DMS153 treated with DMSO at 0.1 percent for 48 hours (cell line): Measurements from ENCODE around the gene ETV2.
"Not testable (repeated sequence)": the region's sequence is repeated elsewhere in the genome, so short reads cannot be mapped to it uniquely, and the experiment has no call there.

ENCODE experiments used
- DNase-seq: peaks from one replicate; lab custom pipeline; 2025; ENCODE audit not compliant: unreplicated experiment; lab: John Stamatoyannopoulos, UW

The ETV2 gene

DNA sequence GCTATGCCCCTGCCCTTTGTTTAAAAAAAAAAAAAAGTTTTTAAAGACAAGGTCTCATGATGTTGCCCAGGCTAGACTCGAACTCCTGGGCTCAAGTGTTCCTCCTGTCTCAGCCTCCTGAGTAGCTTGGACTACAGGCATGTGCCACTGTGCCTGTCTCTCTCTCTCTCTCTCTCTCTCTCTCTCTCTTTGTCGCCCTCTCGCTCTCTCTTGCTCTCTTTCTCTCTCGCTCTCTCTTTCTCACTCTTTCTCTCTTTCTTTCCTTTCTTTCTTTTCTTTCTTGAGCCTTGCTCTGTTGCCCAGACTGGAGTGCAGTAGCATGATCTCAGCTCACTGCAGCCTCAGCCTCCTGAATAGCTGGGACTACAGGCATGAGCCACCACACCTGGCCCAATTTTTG lies 14.1 kb downstream of the ETV2 start:
- DNase-seq: no peak

DNA sequence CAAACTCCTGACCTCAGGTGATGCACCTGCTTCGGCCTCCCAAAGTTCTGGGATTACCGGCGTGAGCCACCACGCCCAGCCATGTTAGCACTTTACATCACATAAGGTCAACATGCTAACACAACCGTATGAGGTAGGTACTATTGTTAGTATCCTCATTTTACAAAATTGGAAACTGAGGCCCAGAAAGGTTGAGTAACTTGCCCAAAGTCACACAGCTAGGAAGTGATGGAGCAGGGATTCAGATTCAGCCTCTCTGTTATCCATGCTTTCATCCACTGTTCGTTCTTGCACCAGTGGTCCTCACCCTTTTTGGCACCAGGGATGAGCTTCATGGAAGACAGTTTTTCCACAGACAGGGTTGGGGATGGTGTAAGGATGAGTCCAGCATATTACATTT lies 15.2 kb downstream of the ETV2 start:
- no peak for DNase-seq

DNA sequence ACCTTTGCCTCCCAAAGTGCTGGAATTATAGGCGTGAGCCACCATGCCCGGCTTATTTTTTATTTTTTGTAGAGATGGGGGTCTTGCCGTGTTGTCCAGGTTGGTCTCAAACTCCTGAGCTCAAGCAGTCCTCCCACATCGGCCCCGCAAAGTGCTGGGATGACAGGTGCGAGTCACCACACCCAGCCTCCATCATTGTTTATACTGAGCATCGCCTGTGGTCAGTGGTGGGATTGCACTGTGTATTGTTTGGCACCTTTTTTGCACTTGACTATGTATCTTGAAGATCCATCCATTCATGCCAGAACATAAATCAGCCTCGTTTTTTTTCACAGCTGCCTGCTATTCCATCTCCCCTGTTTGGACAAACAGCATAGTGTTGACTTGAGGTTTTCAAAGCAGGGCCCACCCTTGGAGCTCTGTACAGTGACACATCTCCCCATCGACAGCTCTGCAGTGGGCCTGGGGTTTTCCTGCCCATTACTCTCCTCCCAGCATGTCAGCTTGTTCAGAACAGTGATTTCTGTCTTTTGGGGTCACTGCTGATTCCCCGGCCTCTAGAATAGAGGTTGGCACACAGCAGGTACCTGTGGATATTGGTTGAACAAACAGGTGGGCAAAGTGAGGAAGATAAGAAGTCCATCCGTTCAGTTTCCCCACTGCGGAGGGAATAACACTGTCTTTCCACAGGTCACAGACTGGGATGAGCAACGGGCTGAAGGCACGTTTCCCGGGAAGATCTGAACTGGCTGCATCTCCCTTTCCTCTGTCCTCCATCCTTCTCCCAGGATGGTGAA lies 16.6 kb downstream of the ETV2 start:
- no peak for DNase-seq

DNA sequence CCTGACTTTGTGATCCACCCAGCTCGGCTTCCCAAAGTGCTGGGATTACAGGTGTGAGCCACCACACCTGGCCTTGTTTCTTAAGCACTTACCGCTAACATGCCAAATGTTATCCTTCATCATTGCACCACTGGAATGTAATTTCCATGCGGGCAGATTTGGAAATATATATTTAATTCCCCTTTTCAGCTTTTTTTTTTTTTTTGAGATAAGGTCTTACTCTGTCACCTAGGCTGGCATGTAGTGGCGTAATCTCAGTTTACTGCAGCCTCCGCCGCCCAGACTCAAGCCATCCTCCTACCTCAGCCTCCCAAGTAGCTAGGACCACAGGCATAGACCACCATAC lies 20.4 kb downstream of the ETV2 start:
- DNase-seq: no peak

DNA sequence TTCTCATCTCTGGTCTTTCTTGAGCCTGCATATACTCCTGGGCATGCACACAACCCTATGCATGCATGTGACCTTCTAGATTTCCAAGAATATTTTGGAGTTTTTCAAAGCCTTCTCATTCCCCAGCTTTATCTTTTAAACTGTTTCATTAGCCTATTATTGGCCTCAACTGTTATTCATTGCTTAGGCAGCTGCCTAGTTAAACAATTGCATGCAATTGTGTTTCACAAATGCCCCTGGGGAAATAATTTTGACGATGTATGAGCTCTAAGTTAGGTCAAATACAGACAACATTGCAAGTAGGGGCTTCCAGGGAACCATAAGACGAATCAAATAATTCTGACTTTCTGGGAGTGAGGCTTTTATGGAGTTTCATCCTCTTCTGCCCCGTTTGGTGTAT lies 22.4 kb downstream of the ETV2 start:
- no peak for DNase-seq

DNA sequence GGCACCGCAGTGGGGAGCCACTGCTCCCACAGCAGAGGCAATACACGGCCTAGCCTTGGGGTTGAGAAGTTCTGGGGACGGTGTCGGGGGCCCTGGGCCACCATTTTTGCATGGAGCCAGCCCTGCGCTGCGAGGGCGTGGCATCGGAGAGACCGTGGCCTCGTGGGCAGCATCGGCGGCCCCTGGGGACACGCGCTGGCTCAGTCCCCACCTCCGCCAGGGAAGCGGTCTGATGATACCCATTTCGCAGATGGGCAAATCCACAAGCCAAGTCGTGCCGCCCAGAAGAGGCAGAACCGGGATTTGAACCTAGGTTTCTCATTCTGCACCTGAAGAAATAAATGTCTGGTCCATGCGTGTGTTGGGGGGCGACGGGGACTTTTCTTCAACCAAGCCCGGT lies 23.6 kb downstream of the ETV2 start:
- DNase-seq: no peak

DNA sequence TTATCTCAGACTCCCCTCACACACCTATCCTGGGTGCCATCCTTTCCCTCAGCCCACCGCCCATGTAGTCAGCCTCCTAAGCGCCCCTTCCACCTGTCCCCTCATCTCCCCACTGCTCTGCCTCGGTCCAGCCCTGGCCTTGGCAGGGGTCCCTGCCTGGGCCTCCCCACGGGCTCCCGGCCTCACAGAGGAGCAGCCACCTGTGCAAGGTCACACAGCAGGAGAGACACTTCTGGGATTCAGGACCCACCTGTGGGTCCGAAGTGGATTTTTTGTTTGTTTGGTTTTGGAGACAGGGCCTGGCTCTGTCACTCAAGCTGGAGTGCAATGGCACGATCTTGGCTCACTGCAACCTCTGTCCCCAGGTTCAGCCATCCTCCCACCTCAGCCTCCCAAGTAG lies 24.1 kb downstream of the ETV2 start:
- DNase-seq: no peak

DNA sequence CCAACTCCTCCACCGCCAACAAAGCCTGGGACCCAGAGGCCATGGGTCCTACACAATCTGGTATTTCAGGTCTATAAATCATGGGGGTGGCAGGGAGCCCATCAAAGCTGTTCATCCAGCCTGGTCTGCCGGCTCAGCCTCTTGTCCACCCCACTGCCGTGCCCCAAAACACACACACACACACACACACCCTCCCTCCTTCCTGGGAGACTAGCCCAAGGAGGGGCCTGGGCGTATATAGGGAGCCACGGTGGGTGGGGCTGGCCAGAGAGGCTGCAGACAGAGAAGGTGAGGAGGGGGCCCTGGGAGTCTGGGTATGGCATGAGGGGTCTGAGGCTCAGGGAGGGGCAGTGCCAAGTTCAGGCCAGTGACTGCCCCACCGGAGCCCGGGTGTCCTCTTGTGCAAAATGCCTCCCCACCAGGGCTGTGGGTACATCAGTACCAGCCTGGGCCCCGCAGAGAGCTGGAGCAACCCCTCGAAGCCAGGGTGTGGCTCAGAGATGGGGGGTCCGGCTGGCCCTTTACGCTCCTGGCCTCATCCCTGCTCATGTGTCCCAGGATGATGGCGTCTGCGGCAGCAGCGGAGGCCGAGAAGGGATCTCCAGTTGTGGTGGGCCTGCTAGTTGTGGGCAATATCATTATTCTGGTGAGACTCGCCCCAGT lies 24.8 kb downstream of the ETV2 start, which contains the start of gene UPK1A:
Gene UPK1A (plus strand): TSS at position 267 of the 663 bp plus-strand sequence. CDS start 296 bp downstream, at position 563.
- no peak for DNase-seq

DNA sequence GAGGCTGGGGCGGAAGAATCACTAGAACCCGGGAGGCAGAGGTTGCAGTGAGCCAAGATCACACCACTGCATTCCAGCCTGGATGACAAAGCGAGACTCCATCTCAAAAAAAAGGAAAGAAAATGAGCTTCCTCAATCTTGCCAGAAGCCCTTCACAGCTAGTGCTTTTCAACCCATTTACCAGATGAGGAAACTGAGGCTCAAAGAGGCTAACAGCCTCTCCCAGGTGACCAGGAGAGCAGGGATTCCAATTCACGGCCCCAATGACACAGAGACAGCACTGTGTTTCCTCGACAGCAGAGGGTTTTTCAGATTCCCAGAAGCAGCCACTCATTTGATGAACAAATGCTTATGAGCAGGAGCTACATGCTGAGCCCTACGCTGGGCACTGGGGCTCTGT lies 28.0 kb downstream of the ETV2 start:
- DNase-seq: no peak

DNA sequence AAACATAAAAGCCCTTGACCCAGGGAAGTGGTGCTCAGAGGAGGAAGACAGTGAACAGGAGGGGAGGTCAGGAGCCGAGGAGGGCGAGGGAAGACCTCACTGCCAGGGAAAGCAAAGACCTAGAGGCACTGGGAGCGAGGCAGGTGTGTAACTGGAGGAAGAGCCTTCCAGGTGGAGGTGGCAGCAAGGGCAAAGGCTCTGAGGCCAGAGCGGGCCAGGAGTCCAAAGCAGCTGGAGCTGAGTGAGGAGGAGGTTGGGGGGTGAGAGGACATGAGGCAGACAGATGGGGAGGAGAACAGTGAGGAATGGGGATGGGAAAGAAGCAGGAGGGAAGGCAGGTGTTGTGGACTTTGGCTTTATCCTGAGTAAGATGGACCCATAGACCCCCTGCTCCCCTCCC lies 28.4 kb downstream of the ETV2 start:
- no peak for DNase-seq

DNA sequence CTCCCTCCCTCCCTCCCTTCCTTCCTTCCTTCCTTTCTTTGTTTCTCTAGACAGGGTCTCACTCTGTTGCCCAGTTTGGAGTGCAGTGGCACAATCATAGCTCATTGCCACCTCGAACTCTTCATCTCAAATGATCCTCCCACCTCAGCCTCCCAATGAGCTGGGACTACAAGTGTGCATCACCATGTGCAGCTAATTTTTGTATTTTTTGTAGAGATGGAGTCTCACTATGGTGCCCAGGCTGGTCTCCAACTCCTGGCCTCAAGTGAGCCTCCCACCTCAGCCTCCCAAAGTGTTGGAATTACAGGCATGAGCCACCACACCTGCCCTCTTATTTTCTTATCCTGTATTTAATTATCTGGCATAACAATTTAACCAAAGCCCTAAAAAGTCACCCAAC lies 29.1 kb downstream of the ETV2 start:
- no peak for DNase-seq

DNA sequence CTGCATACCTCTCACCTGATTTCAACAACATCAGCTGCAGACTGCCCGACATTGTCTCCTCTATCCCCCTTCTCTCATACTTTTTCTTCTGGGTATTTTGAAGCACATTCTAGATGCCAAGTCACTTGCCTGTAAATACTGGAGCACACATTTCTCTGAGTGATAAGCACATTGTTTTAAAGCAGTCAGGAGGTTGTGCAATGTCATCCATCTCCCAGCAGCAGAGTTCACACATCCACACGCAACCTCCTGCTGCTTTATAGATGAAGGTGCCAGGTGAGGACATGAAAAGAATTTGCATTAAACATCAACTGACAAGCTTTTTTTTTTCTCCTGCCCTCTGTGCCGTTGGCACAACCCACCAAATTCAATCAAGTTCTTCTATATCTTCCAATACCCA lies 30.3 kb downstream of the ETV2 start:
- no peak for DNase-seq

DNA sequence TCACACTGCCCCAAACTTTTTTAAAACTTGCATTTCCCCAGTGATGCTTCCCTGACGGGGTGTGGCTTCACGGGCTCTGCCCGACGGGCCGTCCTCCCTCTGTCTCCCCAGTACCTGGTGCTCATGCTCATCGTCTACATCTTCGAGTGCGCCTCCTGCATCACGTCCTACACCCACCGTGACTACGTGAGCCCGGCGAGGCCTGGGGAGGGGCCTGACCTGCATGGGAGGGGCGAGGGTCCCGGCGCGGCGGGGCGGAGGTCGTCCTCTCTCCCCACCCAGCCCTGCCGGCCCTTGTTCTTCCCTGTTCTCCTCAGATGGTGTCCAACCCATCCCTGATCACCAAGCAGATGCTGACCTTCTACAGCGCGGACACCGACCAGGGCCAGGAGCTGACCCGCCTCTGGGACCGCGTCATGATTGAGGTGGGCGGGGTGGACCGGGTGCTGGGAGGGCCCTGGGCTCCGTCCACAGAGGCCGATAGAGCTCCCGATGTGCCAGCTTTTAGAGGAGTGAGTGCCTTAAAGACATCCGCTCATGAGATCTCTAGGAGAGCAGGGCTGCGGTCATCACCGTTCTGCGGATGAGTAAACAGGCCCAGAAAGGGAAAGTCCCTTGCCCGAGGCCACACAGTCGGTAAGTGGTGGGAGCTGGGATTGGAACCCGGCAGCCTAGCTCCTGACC lies 31.7 kb downstream of the ETV2 start:
- DNase-seq: no peak

DNA sequence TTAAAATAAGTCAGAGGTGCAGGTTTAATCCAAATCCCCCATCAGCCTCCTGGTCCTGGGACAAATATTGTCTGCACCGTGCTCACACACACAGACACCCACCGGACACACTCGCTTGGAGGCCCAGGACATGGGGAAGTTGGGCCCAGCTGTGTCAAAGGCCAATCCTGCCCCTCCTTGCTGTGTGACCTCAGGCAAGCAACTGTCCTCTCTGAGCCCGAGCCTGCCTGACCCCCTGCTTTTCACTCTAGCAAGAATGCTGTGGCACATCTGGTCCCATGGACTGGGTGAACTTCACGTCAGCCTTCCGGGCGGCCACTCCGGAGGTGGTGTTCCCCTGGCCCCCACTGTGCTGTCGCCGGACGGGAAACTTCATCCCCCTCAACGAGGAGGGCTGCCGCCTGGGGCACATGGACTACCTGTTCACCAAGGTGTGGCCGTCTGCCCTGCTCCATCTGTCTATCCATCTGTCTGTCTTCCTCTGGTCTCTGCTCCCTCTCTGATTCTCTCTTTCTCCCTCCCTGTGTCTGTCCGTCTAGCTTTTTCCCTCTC lies 34.1 kb downstream of the ETV2 start:
- no peak for DNase-seq

DNA sequence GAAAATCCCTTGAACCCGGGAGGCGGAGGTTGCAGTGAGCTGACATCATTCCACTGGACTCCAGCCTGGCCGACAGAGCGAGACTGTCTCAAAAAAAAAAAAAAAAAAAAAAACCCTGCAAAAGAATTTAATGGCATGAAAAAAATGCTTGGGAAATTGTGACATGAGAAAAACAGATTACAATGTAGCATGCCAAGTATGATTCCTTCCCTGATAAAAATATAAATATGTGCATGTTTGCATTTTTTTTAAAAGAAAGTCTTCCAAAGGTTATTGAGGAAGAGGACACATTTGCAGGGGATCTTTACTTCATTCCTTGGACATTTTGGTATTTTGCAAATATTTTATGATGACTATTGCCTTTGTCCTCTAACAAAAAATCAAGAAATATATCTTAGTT lies 48.3 kb downstream of the ETV2 start:
- DNase-seq: no peak

DNA sequence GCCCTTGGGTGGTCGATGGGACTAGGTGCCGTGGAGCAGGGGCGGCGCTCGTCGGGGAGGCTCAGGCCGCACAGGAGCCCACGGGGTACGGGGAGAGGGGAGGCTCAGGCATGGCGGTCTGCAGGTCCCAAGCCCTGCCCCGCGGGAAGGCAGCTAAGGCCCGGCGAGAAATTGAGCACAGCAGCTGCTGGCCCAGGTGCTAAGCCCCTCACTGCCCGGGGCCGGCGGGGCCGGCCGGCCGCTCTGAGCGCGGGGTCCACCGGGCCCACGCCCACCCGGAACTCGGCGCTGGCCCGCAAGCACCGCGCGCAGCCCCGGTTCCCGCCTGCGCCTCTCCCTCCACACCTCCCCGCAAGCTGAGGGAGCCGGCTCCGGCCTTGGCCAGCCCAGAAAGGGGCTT lies 49.6 kb downstream of the ETV2 start:
- DNase-seq: not testable (repeated sequence)

DNA sequence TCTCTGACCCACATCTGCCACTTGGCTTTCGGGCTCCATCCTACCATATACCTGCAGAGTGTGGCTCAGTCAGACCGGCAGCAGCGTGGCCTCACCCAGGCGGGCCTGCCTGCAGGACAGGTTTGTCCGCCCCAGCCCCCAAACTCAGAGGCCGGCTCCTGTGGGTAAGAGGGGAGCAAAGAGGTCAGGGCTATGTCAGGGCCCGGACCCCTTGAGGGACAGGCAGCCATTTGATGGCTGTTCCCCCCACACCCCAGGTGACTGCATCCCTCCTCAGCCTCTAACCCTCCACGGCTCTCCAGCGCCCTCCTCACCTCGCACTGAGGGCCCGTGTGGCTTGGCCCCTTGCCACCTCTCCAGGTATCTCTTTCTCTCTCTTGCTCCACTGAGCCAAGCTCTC lies 50.5 kb downstream of the ETV2 start:
- no peak for DNase-seq

DNA sequence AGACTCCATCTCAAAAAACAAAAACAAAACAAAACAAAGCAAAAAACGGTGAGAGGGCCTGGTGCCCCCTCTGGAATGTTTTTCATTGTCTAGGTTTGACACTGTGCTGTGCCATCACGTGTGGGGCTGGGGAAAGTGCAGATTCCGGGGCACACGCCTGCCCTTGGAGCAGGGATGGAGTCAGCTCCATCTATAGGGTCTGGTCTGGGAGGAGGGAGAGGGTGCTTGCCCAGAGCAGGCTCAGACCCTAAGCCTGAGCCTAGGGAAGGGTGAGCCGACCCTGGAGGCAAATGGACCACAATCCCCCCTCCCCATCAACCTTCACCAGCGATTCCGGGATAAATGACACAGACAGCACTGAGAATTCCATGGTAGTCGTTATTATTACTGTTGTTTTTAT lies 51.9 kb downstream of the ETV2 start:
- no peak for DNase-seq

DNA sequence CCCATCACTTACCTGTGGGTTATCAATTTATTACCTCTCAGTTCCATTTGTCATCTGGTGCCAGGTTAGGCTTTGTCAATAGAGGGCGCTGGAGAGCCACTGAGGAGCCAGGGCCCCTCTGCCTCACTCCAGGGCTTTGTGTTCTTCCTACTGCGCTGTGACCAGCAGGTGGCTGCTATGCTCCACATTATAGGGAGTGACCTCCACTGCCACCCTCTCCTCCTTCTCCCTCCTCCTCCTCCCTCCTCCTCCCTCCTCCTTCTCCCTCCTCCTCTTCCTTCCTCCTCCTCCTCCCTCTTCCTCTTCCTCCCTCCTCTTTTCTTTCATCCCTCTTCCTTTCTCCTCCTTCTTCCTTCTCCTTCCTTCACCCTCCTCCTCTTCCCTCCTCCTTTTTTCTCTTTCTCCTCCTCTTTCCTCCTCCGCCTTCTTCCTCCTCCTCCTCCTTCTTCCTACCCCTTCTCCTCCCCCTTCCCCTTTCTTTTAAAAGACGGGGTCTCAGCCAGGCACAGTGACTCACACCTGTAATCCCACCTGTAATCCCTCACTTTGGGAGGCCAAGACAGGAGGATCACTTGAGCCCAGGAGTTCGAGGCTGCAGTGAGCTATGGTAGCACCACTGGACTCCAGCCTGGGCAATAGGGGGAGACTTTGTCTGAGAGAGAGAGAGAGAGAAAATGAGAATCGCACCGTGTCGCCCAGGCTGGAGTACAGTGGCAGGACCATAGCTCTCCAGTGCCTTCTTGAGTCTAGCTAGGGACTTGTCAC lies 52.5 kb downstream of the ETV2 start:
- DNase-seq: peak; percentile 84
